GM21390 (cell line): ENCODE data around the gene ZNF701.
"Not testable (repeated sequence)": the region's sequence is repeated elsewhere in the genome, so short reads cannot be mapped to it uniquely, and the experiment has no call there.

Experiments
- ATAC-seq: cut with Tn5 transposase; IDR thresholded peaks from one replicate; pipeline ENCODE4 v1.9.1; 2021; ENCODE audit not compliant: unreplicated experiment

The ZNF701 gene

GRCh38 chr19:52570000-52570861, at the start of gene ZNF701:
Gene ZNF701, plus strand, starts transcription at chr19:52570287. Its CDS starts 3,861 bp downstream, at chr19:52574148.
- peak; percentile 91 for ATAC-seq

GRCh38 chr19:52522551-52522950, 47.5 kb upstream of the ZNF701 start:
- ATAC-seq, result no peak

- ATAC-seq, result no peak
These were observed 46.0 kb upstream of the ZNF701 start for GRCh38 chr19:52524086-52524485.

GRCh38 chr19:52527134-52527955, 42.7 kb upstream of the ZNF701 start, which contains the start of gene ZNF808:
Gene ZNF808, plus strand, starts transcription at chr19:52527668. Its CDS starts 15,617 bp downstream, at chr19:52543285.
- peak; percentile 84 for ATAC-seq

GRCh38 chr19:52527956-52528351, 42.1 kb upstream of the ZNF701 start:
- ATAC-seq, result no peak

GRCh38 chr19:52532480-52532879, 37.6 kb upstream of the ZNF701 start:
- no peak for ATAC-seq

DNA sequence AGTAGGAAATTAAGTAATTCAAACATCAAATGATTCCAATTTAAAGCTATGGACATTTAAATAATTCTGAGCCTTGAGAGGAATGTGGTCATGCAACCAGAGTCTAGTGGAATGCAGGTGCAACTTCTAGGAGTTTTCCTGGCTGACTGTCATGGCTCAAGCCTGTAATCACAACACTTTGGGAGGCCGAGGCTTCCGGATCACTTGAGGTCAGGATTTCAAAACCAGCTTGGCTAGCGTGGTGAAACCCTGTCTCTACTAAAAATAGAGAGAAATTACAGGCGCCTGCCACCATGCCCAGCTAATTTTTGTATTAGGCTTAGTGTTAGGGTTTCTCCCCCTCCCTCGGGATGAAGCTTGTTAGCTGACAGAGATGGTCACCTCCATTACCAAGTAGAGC, 36.2 kb upstream of the ZNF701 start:
- no peak for ATAC-seq

GRCh38 chr19:52535385-52535770, 34.7 kb upstream of the ZNF701 start:
- ATAC-seq, result peak; percentile 6

GRCh38 chr19:52535771-52536447, 34.2 kb upstream of the ZNF701 start:
- peak; percentile 87 for ATAC-seq

- ATAC-seq, result peak; percentile 11
These were observed 33.7 kb upstream of the ZNF701 start for GRCh38 chr19:52536448-52536800.

GRCh38 chr19:52538815-52539214, 31.3 kb upstream of the ZNF701 start:
- not testable (repeated sequence) for ATAC-seq

DNA sequence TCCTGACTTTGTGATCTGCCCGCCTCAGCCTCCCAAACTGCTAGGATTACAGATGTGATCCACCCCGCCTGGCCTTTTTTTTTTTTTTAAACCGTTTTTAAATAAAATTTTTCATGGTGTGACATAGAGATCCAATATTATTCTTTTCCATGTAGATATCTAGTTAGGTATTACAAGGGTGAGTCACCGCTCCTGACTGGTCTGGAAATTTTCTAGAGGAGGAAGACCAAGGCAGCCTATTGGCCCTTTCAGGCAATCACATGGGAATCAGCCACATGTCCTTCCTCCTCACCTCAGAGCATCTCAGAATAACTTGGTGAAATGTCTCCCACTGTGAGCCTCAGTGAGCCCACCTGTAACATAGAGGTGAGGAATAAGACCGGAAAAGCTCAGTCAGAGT, 28.9 kb upstream of the ZNF701 start:
- not testable (repeated sequence) for ATAC-seq

GRCh38 chr19:52541608-52542007, 28.5 kb upstream of the ZNF701 start:
- no peak for ATAC-seq

- ATAC-seq, result not testable (repeated sequence)
These were observed 27.5 kb upstream of the ZNF701 start for GRCh38 chr19:52542541-52542940.

DNA sequence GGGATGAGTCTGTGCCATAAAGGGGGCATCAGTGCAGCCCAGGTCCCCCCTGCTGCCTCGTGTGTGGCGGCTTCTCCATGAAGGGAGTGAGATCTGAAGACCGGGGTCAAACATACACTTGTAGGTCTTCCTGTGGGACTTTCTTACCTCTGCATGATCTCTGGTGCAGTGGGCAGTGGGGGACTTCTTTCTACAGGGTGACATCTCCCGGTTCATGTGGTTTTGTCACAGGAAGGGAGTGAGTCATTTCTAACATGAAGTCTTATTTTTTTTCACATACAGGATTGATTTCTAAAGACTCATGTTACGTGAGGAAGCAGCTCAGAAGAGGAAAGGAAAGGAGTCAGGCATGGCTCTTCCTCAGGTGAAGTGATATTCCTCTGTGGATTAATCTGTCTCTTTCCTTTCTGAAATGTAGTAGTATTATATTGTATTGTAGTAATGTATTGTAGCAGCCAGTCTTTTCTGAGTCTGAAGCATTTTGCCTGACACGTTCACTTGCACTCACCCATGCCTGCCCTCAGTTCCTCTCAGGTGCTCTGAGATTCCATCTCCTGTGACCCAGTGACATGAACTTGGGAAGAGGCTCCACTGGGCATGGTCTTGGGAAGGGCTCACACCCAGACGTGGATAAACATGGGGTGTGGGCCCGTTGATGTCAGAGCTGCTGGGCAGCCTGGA, 27.0 kb upstream of the ZNF701 start:
- ATAC-seq, result no peak

DNA sequence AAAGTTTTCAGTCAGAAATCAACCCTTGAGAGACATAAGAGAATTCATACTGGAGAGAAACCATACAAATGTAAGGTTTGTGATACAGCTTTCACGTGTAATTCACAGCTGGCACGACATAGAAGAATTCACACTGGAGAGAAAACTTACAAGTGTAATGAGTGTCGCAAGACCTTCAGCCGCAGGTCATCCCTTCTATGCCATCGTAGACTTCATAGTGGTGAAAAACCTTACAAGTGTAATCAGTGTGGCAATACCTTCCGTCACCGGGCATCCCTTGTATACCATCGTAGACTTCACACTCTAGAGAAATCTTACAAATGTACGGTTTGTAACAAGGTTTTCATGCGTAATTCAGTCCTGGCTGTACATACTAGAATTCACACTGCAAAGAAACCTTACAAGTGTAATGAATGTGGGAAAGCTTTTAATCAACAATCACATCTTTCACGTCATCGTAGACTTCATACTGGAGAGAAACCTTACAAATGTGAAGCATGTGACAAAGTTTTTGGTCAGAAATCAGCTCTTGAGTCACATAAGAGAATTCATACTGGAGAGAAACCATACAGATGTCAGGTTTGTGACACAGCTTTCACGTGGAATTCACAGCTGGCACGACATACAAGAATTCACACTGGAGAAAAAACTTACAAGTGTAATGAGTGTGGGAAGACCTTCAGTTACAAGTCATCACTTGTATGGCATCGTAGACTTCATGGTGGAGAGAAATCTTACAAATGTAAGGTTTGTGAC, 15.7 kb upstream of the ZNF701 start:
- ATAC-seq, result no peak

DNA sequence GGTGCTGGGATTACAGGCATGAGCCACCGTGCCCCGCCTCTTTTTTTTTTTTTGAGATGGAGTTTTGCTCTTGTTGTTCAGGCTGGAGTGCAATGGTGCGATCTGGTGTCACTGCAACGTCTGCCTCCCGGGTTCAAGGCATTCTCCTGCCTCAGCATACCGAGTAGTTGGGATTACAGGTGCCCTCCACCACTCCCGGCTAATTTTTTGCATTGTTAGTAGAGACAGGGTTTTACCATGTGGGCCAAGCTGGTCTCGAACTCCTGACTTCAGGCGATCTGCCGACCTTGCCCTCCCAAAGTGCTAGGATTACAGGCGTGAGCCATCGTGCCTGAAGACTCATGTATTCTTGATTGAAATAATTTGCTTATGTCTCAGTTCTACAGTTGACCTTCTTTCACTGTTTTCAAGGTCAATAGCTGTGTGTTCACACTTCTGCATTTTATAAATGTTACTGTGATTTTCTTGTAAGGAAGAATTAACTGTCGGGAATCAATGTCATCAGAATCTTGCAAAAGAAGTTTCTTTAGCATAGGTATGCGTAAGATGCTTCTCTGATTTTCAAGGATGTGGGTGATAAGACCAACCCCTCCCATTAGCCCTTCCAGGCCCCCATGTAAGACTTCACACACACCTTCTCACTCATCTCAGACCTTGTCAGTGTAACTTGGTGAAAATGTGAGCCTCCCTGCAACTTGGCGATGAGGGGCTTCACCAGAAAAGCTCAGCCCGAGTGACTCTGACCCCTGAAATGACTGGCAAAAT, 12.7 kb upstream of the ZNF701 start:
- no peak for ATAC-seq

DNA sequence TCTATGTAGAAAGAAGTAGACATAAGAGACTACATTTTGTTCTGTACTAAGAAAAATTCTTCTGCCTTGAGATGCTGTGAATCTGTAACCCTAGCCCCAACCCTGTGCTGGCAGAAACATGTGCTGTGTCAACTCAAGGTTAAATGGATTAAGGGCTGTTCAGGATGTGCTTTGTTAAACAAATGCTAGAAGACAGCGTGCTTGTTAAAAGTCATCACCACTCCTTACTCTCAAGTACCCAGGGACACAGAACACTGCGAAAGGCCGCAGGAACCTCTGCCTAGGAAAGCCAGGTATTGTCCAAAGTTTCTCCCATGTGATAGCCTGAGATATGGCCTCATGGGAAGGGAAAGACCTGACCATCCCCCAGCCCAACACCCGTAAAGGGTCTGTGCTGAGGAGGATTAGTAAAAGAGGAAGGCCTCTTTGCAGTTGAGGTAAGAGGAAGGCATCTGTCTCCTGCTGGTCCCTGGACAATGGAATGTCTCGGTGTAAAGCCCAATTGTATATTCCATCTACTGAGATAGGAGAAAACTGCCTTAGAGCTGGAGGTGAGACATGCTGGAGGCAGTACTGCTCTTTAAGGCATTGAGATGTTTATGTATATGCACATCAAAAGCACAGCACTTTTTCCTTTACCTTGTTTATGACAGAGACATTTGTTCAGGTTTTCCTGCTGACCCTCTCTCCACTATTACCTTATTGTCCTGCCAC, 11.2 kb upstream of the ZNF701 start:
- ATAC-seq, result not testable (repeated sequence)

DNA sequence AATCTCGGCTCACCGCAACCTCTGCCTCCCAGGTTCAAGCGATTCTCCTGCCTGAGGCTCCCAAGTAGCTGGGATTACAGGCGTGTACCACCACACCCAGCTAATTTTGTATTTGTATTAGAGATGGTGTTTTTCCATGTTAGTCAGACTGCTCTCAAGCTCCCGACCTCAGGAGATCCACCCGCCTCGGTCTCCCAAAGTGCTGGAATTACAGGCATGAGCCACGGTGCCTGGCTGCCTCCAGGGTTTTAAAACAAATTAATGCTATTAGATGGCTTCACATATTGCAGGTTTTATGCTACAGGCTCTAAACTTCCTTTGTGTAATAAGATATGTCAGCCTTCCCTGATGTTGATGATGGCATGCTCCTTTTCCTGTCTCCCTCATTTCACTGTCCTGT, 8.5 kb upstream of the ZNF701 start:
- ATAC-seq, result not testable (repeated sequence)
